ENCODE results near the gene ATG7.

Gene ATG7

GRCh38 chr3:11475324-11475723 is 203.1 kb downstream of the ATG7 start:
- Histone ChIP-seq H3K27me3 (ENCODE audit: insufficient read depth, low read depth, severe bottlenecking) (no peaks in the 10 kb centered on the region), H3K9me3 (ENCODE audit: severe bottlenecking) (no peaks in the 10 kb centered on the region), H3K4me3 (ENCODE audit: low read depth, low read length) (no peak overlapping the region), H3K36me3 (no peaks in the 10 kb centered on the region), H3K27ac (no peak overlapping the region)
- TF ChIP-seq, protein P1, sequence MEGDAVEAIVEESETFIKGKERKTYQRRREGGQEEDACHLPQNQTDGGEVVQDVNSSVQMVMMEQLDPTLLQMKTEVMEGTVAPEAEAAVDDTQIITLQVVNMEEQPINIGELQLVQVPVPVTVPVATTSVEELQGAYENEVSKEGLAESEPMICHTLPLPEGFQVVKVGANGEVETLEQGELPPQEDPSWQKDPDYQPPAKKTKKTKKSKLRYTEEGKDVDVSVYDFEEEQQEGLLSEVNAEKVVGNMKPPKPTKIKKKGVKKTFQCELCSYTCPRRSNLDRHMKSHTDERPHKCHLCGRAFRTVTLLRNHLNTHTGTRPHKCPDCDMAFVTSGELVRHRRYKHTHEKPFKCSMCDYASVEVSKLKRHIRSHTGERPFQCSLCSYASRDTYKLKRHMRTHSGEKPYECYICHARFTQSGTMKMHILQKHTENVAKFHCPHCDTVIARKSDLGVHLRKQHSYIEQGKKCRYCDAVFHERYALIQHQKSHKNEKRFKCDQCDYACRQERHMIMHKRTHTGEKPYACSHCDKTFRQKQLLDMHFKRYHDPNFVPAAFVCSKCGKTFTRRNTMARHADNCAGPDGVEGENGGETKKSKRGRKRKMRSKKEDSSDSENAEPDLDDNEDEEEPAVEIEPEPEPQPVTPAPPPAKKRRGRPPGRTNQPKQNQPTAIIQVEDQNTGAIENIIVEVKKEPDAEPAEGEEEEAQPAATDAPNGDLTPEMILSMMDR (IDR thresholded peaks at IDR 0.05; ENCODE audit: low read depth, low read length) = no peak
- DNase-seq = no peak

DNA sequence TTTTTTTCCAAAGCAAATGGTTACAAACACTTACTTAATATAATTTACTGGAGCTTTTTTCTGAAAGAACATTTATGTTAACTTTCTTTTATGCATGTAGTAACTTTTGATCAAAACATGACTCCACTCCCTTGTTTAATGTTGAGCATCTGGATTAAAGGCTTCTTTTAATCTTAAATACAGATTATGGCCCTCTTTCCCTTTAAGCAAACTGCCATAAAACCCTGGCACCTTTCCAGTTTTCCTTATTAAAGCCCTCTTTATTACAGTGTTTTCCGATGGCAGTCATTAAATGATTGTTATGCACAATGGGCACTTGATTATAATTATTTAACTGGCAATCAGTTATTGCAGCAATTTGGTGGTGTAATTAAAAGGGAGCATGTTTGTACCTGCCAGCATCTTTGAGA is 204.5 kb downstream of the ATG7 start:
- H3K4me3 ChIP-seq (ENCODE audit: low read depth, low read length) = no peak overlapping the region
- DNase-seq = no peak
- TF ChIP-seq, protein P1 (IDR thresholded peaks at IDR 0.05; ENCODE audit: low read depth, low read length) = no peak
- no peak overlapping the region for H3K27ac ChIP-seq
- H3K9me3 ChIP-seq (ENCODE audit: severe bottlenecking) = no peaks in the 10 kb centered on the region
- no peaks in the 10 kb centered on the region for H3K27me3 ChIP-seq (ENCODE audit: insufficient read depth, low read depth, severe bottlenecking)
- no peaks in the 10 kb centered on the region for H3K36me3 ChIP-seq

DNA sequence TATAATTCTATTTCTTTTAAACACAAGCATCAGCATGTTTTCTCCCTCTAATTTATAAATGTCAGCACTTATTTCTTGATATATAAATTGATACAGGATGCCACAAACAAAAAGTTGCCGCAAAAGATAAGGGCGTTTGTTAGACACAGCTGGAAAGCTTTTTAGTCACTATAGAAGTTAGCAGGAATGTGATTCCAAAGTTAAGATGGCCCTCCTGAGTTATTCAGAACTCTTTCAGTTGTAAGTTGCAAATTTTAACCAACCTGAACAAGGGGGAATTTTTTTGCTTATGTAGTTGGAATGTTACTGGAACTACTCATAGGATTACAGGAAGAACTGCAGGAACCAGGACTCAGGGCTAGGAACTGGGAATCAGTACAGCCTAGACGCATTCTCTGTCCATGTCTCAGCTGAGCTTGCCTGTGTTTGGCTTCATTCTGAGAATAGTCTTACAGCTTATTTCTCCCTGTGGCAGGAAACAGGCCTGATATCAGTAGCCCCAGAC is 205.3 kb downstream of the ATG7 start:
- no peak overlapping the region for H3K27ac ChIP-seq
- no peak for DNase-seq
- H3K9me3 ChIP-seq (ENCODE audit: severe bottlenecking) = no peaks in the 10 kb centered on the region
- TF ChIP-seq, protein P1 (IDR thresholded peaks at IDR 0.05; ENCODE audit: low read depth, low read length) = no peak
- no peaks in the 10 kb centered on the region for H3K36me3 ChIP-seq
- no peaks in the 10 kb centered on the region for H3K27me3 ChIP-seq (ENCODE audit: insufficient read depth, low read depth, severe bottlenecking)
- no peak overlapping the region for H3K4me3 ChIP-seq (ENCODE audit: low read depth, low read length)

GRCh38 chr3:11478167-11478566 is 206.0 kb downstream of the ATG7 start:
- Histone ChIP-seq H3K4me3 (ENCODE audit: low read depth, low read length) (no peak overlapping the region), H3K36me3 (no peaks in the 10 kb centered on the region), H3K9me3 (ENCODE audit: severe bottlenecking) (no peaks in the 10 kb centered on the region), H3K27me3 (ENCODE audit: insufficient read depth, low read depth, severe bottlenecking) (no peaks in the 10 kb centered on the region), H3K27ac (no peak overlapping the region)
- no peak for DNase-seq
- TF ChIP-seq, protein P1 (IDR thresholded peaks at IDR 0.05; ENCODE audit: low read depth, low read length) = no peak

DNA sequence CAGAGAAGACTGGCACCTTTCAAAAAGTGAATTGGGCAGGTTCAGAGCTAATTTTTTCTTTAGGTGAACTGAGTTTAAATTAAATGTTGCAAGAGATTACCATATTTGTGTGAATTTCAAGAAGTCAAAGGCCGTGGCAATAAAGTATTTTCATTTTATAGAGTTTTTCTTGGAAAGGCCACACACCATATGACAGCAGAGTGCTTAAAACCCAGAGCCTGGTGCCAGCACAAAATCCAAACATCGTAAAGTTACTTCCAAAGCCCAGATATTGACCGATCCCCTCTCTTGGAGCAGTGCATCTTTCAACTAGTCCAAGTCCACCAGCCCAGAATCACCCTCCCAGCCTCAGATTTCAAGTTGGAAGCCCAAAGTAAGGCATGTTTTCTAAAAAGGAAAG is 207.0 kb downstream of the ATG7 start:
- H3K4me3 ChIP-seq (ENCODE audit: low read depth, low read length) = no peak overlapping the region
- no peak for DNase-seq

More for the DNA sequence above, 207.0 kb downstream of the ATG7 start:
- Histone ChIP-seq H3K36me3 (no peaks in the 10 kb centered on the region), H3K27me3 (ENCODE audit: insufficient read depth, low read depth, severe bottlenecking) (no peaks in the 10 kb centered on the region), H3K27ac (no peak overlapping the region), H3K9me3 (ENCODE audit: severe bottlenecking) (no peaks in the 10 kb centered on the region)
- TF ChIP-seq, protein P1 (IDR thresholded peaks at IDR 0.05; ENCODE audit: low read depth, low read length) = no peak
